Measurements from ENCODE around the gene EPS15. TPM values are rescaled to one million over a fixed set of nuclear protein-coding genes. Genes with fewer than 3 reads are reported as not detected.

Gene EPS15
- total and polyA plus RNA-seq, 9 of the 15 experiments (the other 6 are each of a cell fraction or from before 2014, with no cell fraction given), result 23.1 to 69.0 (median 41.7) TPM

DNA sequence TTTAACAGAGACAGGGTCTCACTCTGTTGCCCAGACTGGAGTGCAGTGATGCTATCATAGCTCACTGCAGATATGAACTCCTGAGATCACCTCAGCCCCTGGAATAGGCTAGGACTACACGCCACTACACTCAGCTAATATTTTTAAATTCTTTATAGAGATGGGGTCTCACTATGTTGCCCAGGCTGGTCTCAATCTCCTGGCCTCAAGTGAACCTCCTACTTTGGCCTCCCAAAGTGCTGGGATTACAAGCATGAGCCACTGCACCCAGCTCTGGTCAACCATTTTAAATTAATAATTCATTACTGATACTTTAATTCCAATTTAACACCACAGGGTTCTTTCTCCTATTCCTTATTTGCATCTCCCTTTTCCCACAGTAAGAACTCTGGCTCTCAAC lies 18.5 kb upstream of the EPS15 start:
- CTCF ChIA-PET (ENCODE audit: low intra/inter-chr PET ratio), result no interaction called here
- intact Hi-C loops (cut with micrococcal nuclease), result loop anchor here (5.0 kb wide), 1 partner anchor 90 kb away; no protein-coding TSS in a partner anchor
- Histone ChIP-seq H4K20me1 (replicated peaks; ENCODE audit: control insufficient read depth, insufficient read depth, low read length) (no peaks in the 10 kb centered on the region), H2AFZ (ENCODE audit: low read depth, low read length) (no peak overlapping the region), H3K9ac (ENCODE audit: insufficient read depth in 1 of 2, low read depth in 2 of 2, low read length in 2 of 2) (no peak overlapping the region), H3K4me3 (no peak overlapping the region), H3K79me2 (ENCODE audit: control insufficient read depth, insufficient read depth, low read length) (no peaks in the 10 kb centered on the region), H3K36me3 (ENCODE audit: control insufficient read depth, insufficient read depth, low read length) (no peaks in the 10 kb centered on the region; the same call in 2 of the 3 replicates), H3K27me3 (ENCODE audit: control insufficient read depth in 2 of 2, insufficient read depth in 2 of 2, low read length in 2 of 2) (no peaks in the 10 kb centered on the region), H3K9me1 (ENCODE audit: control insufficient read depth, insufficient read depth, low read length) (no peaks in the 10 kb centered on the region), H3K4me2 (ENCODE audit: insufficient read depth, low read length) (no peak overlapping the region), H3K4me1 (replicated peaks in 1 of 2; ENCODE audit: control insufficient read depth in 2 of 2, insufficient read depth in 2 of 2, low read length in 2 of 2) (peaks cover 2 to 22% of the 10 kb centered on the region in 2 experiments; a peak in 4 of 5 replicates), H3K27ac (ENCODE audit: extremely low read depth, low read depth, low read length) (no peak overlapping the region), H3K9me3 (replicated peaks; ENCODE audit: control insufficient read depth, insufficient read depth, low read depth, low read length) (no peaks in the 10 kb centered on the region)
- no peak for DNase-seq (ENCODE audit: extremely low read depth in 1 of 4, low spot score in 3 of 4)
- no peak for TF ChIP-seq ZNF644 (tag; IDR thresholded peaks at IDR 0.05; ENCODE audit: low read depth)
- no peak for TF ChIP-seq SRSF7 (optimal IDR thresholded peaks at IDR 0.05; ENCODE audit: low read depth, low read length)
- TF ChIP-seq LARP7 (IDR thresholded peaks at IDR 0.05), result no peak
- TF ChIP-seq ZNF121 (CRISPR knock-in tag; conservative IDR thresholded peaks at IDR 0.05), result peak; percentile 71
- TF ChIP-seq ZSCAN32 (CRISPR knock-in tag; IDR thresholded peaks at IDR 0.05), result no peak
- no peak for TF ChIP-seq RBM15 (IDR thresholded peaks at IDR 0.05; ENCODE audit: insufficient read depth, low read length)
- TF ChIP-seq, protein P1, sequence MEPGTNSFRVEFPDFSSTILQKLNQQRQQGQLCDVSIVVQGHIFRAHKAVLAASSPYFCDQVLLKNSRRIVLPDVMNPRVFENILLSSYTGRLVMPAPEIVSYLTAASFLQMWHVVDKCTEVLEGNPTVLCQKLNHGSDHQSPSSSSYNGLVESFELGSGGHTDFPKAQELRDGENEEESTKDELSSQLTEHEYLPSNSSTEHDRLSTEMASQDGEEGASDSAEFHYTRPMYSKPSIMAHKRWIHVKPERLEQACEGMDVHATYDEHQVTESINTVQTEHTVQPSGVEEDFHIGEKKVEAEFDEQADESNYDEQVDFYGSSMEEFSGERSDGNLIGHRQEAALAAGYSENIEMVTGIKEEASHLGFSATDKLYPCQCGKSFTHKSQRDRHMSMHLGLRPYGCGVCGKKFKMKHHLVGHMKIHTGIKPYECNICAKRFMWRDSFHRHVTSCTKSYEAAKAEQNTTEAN (CRISPR knock-in tag; IDR thresholded peaks at IDR 0.05), result no peak
- no peak for TF ChIP-seq ZNF124 (CRISPR knock-in tag; IDR thresholded peaks at IDR 0.05)
- WGBS (ENCODE audit: insufficient coverage, low coverage, missing lambda C conversion rate), result 88% methylated on average over 1 of the region's 1 CpG
- in situ Hi-C loops (cut with MboI), result loop anchor here (10.0 kb wide), 1 partner anchor 193 kb away; no protein-coding TSS in a partner anchor
- ATAC-seq, result no peak
- FAIRE-seq, result no peak
- BruUV-seq (replicated peaks), result no TSS peak
- POLR2A ChIA-PET, result interaction anchor here (0.6 kb wide), 1 partner anchor 292 kb away, joined by 3 read pairs; no protein-coding TSS in a partner anchor

All from K562 (cell line).